CD8-positive, alpha-beta memory T cell (primary cell): ENCODE data around the gene GTF3C5. TPM values are rescaled to one million over a fixed set of nuclear protein-coding genes. Genes with fewer than 3 reads are reported as not detected.
"Not testable (repeated sequence)": the region's sequence is repeated elsewhere in the genome, so short reads cannot be mapped to it uniquely, and the experiment has no call there.

Experiments used
- CTCF ChIA-PET: fragments of 350-600 bp; sonication (Branson Sonifier 250); formaldehyde crosslinking; loops from one replicate; lab custom pipeline; 2021; ENCODE audit warnings: antibody characterized with exemption; lab: Charles Lee
- POLR2A ChIA-PET: fragments of 350-600 bp; sonication (Branson Sonifier 250); formaldehyde crosslinking; loops from one replicate; lab custom pipeline; 2021; ENCODE audit warnings: antibody characterized with exemption; lab: Charles Lee
- DNase-seq, 5 donors: peaks; one replicate each; pipeline versions ENCODE4 v3.0.0 to v3.0.0-alpha.2; 2020 to 2022; ENCODE audit warnings: mixed read lengths in 1 of 5
- H3K27ac ChIP-seq: one replicate; pipeline ENCODE4 v1.7.0; 2013; ENCODE audit warnings: low read depth, mild to moderate bottlenecking, low read length, moderate library complexity
- H3K27me3 ChIP-seq: 2 replicates; pipeline ENCODE4 v1.7.0; 2013; ENCODE audit warnings: low read length, mild to moderate bottlenecking; ENCODE audit not compliant: insufficient read depth, poor library complexity, severe bottlenecking
- H3K36me3 ChIP-seq: 2 replicates; pipeline ENCODE4 v1.7.0; 2013; ENCODE audit warnings: mild to moderate bottlenecking, low read length, moderate library complexity; ENCODE audit not compliant: insufficient read depth
- H3K4me1 ChIP-seq: 2 replicates; pipeline ENCODE4 v1.7.0; 2013; ENCODE audit warnings: mild to moderate bottlenecking, low read length, moderate library complexity; ENCODE audit not compliant: insufficient read depth
- H3K4me3 ChIP-seq: 2 replicates; pipeline ENCODE4 v1.7.0; 2013; ENCODE audit warnings: mild to moderate bottlenecking, low read length
- H3K9me3 ChIP-seq: 2 replicates; pipeline ENCODE4 v1.7.0; 2013; ENCODE audit warnings: mild to moderate bottlenecking, low read length
- H3K27ac Mint-ChIP-seq, 8 donors: one replicate each; pipeline ENCODE4 v1.8.0; 2020 to 2021; ENCODE audit warnings: mixed read lengths in 8 of 8, mild to moderate bottlenecking in 6 of 8, inconsistent platforms in 3 of 8, moderate library complexity in 3 of 8
- H3K27me3 Mint-ChIP-seq, 2 donors: one replicate each; pipeline ENCODE4 v1.8.0; 2020 to 2021; ENCODE audit warnings: mixed read lengths in 2 of 2, mild to moderate bottlenecking in 1 of 2, moderate library complexity in 1 of 2
- H3K36me3 Mint-ChIP-seq, 3 donors: one replicate each; pipeline ENCODE4 v1.8.0; 2020 to 2021; ENCODE audit warnings: mixed read lengths in 3 of 3, inconsistent platforms in 1 of 3, mild to moderate bottlenecking in 1 of 3
- H3K4me1 Mint-ChIP-seq, 3 donors: one replicate each; pipeline ENCODE4 v1.8.0; 2020 to 2021; ENCODE audit warnings: mixed read lengths in 3 of 3, inconsistent platforms in 1 of 3, mild to moderate bottlenecking in 1 of 3
- H3K4me3 Mint-ChIP-seq, 7 donors: one replicate each; pipeline ENCODE4 v1.8.0; 2020 to 2021; ENCODE audit warnings: mixed read lengths in 7 of 7, mild to moderate bottlenecking in 6 of 7, moderate library complexity in 4 of 7, inconsistent platforms in 2 of 7
- H3K9me3 Mint-ChIP-seq, 5 donors: one replicate each; pipeline ENCODE4 v1.8.0; 2020 to 2022; ENCODE audit warnings: mixed read lengths in 5 of 5, mild to moderate bottlenecking in 3 of 5, moderate library complexity in 2 of 5, inconsistent platforms in 1 of 5
- polyA plus RNA-seq: library from polyadenylated mRNA; unstranded; fragments of 300-500 nt; fragmentation: Illumina TruSeq; gene quantifications from one replicate; pipeline ENCODE4 v1.2.3, GENCODE V29; 2021
- total RNA-seq, 2 experiments: library from RNA; stranded (reverse); gene quantifications; one replicate each; pipeline ENCODE4 v1.2.3, GENCODE V29; 2021

The GTF3C5 gene
- total and polyA plus RNA-seq, 3 experiments from 2014 or later: 38.5 to 91.8 (median 87.8) TPM

DNA sequence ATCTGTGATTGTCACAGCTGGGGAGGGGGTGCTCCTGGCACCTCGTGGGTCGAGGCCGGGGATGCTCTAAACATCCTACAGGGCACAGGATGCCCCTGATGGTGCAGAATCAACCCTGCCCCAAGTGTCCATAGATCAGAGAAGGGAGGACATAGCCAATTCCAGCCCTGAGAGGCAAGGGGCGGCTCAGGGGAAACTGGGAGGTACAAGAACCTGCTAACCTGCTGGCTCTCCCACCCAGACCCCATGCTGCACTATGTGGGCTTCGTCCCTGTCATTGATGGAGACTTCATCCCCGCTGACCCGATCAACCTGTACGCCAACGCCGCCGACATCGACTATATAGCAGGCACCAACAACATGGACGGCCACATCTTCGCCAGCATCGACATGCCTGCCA is 37.6 kb downstream of the GTF3C5 start:
- H3K27me3 ChIP-seq, H3K4me1 Mint-ChIP-seq, H3K4me3 ChIP-seq, H3K36me3 ChIP-seq, POLR2A ChIA-PET, H3K4me1 ChIP-seq, H3K4me3 Mint-ChIP-seq, H3K27ac ChIP-seq, CTCF ChIA-PET, H3K36me3 Mint-ChIP-seq, H3K9me3 Mint-ChIP-seq, H3K9me3 ChIP-seq, DNase-seq, H3K27me3 Mint-ChIP-seq, H3K27ac Mint-ChIP-seq: not testable (repeated sequence)

DNA sequence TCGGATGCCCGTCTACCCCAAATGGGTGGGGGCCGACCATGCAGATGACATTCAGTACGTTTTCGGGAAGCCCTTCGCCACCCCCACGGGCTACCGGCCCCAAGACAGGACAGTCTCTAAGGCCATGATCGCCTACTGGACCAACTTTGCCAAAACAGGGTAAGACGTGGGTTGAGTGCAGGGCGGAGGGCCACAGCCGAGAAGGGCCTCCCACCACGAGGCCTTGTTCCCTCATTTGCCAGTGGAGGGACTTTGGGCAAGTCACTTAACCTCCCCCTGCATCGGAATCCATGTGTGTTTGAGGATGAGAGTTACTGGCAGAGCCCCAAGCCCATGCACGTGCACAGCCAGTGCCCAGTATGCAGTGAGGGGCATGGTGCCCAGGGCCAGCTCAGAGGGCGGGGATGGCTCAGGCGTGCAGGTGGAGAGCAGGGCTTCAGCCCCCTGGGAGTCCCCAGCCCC is 39.7 kb downstream of the GTF3C5 start:
- CTCF ChIA-PET, H3K4me3 ChIP-seq, H3K27me3 ChIP-seq, H3K9me3 ChIP-seq, H3K4me3 Mint-ChIP-seq, H3K36me3 ChIP-seq, H3K27me3 Mint-ChIP-seq, H3K27ac ChIP-seq, H3K27ac Mint-ChIP-seq, H3K36me3 Mint-ChIP-seq, POLR2A ChIA-PET, H3K4me1 Mint-ChIP-seq, H3K9me3 Mint-ChIP-seq, H3K4me1 ChIP-seq: not testable (repeated sequence)
- peak in 1 of 5 donors; percentile 32 for DNase-seq

DNA sequence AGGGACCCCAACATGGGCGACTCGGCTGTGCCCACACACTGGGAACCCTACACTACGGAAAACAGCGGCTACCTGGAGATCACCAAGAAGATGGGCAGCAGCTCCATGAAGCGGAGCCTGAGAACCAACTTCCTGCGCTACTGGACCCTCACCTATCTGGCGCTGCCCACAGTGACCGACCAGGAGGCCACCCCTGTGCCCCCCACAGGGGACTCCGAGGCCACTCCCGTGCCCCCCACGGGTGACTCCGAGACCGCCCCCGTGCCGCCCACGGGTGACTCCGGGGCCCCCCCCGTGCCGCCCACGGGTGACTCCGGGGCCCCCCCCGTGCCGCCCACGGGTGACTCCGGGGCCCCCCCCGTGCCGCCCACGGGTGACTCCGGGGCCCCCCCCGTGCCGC is 40.2 kb downstream of the GTF3C5 start:
- H3K4me1 ChIP-seq, CTCF ChIA-PET, DNase-seq, H3K4me3 Mint-ChIP-seq, H3K4me1 Mint-ChIP-seq, H3K27me3 Mint-ChIP-seq, H3K4me3 ChIP-seq, H3K36me3 ChIP-seq, H3K9me3 ChIP-seq, H3K27ac ChIP-seq, H3K36me3 Mint-ChIP-seq, H3K27me3 ChIP-seq, POLR2A ChIA-PET, H3K27ac Mint-ChIP-seq, H3K9me3 Mint-ChIP-seq: not testable (repeated sequence)

DNA sequence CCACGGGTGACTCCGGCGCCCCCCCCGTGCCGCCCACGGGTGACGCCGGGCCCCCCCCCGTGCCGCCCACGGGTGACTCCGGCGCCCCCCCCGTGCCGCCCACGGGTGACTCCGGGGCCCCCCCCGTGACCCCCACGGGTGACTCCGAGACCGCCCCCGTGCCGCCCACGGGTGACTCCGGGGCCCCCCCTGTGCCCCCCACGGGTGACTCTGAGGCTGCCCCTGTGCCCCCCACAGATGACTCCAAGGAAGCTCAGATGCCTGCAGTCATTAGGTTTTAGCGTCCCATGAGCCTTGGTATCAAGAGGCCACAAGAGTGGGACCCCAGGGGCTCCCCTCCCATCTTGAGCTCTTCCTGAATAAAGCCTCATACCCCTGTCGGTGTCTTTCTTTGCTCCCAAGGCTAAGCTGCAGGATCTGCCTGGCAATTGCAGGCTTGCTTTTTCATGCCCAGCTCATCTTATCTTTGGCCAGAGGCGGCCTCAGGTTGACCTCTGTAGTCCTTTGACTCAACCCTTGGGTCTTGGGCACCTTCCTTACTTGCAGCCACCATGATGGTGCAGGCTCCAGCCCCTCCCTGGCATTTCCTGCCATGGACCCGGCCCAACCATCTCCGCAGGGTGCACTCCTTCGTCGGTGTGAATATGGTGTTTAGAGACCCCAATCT is 40.8 kb downstream of the GTF3C5 start:
- Histone ChIP-seq H3K9me3 (no peaks in the 10 kb centered on the region), H3K4me1 (no peaks in the 10 kb centered on the region), H3K4me3 (no peak overlapping the region), H3K27me3 (no peaks in the 10 kb centered on the region), H3K27ac (no peak overlapping the region), H3K36me3 (no peaks in the 10 kb centered on the region)
- no peak for DNase-seq
- POLR2A ChIA-PET: no interaction called here
- Mint-ChIP-seq H3K36me3 (peaks cover 0 to 2% (median 0%) of the 10 kb centered on the region in 3 donors), H3K4me3 (no peak overlapping the region), H3K27me3 (no peaks in the 10 kb centered on the region), H3K27ac (no peak overlapping the region), H3K9me3 (no peaks in the 10 kb centered on the region), H3K4me1 (no peaks in the 10 kb centered on the region)
- CTCF ChIA-PET: no interaction called here

DNA sequence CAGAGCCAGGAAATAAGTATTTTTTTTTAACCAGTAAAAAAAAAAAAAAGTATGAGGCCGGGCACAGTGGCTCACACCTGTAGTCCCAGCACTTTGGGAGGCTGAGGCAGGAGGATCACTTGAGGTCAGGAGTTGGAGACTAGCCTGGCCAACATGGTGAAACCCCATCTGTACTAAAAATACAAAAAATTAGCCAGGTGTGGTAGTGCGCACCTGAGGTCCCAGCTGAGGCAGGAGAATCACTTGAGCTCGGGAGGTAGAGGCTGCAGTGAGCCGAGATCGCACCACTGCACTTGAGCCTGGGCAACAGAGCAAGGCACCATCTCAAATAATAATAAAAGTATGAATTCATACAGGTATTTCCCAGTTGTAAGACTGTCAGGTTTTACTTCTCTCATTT is 41.4 kb downstream of the GTF3C5 start:
- POLR2A ChIA-PET: not testable (repeated sequence)

DNA sequence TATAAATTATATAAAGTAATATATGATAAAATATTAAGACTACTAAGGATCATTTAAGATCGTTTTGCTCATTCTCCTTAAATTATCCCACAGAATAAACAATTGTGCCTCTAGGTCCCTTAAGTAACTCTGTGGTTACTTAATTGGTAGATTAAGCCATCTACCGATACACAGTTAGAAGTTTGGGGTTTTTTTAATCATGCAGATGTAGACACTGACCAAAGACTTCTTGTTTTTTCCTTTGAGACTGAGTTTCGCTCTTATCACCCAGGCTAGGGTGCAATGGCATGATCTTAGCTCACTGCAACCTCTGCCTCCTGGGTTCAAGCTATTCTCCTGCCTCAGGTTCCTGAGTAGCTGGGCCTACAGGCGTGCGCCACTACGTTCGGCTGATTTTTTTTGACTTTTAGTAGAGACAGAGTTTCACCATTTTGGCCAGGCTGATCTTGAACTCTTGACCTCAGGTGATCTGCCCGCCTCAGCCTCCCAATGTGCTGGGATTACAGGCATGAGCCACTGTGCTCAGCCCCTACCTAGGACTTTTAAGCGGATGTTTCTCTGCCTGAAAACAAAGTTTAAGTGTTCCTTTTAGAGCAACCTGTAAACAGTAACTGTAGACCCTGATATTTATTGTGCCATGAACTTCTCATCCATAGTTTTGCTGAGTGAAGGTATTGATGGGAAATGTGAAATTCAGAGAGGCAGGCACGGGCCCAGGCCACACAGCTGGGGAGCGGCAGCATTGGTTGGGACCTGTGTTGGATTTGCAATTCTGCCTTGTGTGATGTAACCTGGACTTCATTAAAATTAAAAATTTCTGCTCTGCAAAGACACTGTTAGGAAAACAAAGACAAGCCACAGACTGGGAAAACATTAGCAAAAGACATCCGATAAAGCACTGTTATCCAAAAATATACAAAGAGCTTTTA is 42.6 kb downstream of the GTF3C5 start:
- ChIA-PET CTCF (no interaction called here), POLR2A (no interaction called here)
- H3K36me3 ChIP-seq: no peaks in the 10 kb centered on the region
- Mint-ChIP-seq H3K9me3 (no peaks in the 10 kb centered on the region), H3K4me1 (no peaks in the 10 kb centered on the region), H3K36me3 (peaks cover 0 to 2% (median 0%) of the 10 kb centered on the region in 3 donors), H3K27ac (no peak overlapping the region), H3K27me3 (no peaks in the 10 kb centered on the region), H3K4me3 (no peak overlapping the region)
- H3K4me1 ChIP-seq: no peaks in the 10 kb centered on the region
- H3K27ac ChIP-seq: no peak overlapping the region
- H3K4me3 ChIP-seq: no peak overlapping the region
- no peaks in the 10 kb centered on the region for H3K9me3 ChIP-seq
- DNase-seq: peak in 1 of 5 donors; percentile 13
- H3K27me3 ChIP-seq: no peaks in the 10 kb centered on the region

More for the DNA sequence above, 41.4 kb downstream of the GTF3C5 start:
- H3K36me3 Mint-ChIP-seq, H3K27ac Mint-ChIP-seq, H3K9me3 ChIP-seq, CTCF ChIA-PET, H3K27me3 ChIP-seq, H3K4me3 ChIP-seq, H3K27ac ChIP-seq, H3K27me3 Mint-ChIP-seq, DNase-seq, H3K9me3 Mint-ChIP-seq, H3K36me3 ChIP-seq, H3K4me1 Mint-ChIP-seq, H3K4me1 ChIP-seq, H3K4me3 Mint-ChIP-seq: not testable (repeated sequence)

DNA sequence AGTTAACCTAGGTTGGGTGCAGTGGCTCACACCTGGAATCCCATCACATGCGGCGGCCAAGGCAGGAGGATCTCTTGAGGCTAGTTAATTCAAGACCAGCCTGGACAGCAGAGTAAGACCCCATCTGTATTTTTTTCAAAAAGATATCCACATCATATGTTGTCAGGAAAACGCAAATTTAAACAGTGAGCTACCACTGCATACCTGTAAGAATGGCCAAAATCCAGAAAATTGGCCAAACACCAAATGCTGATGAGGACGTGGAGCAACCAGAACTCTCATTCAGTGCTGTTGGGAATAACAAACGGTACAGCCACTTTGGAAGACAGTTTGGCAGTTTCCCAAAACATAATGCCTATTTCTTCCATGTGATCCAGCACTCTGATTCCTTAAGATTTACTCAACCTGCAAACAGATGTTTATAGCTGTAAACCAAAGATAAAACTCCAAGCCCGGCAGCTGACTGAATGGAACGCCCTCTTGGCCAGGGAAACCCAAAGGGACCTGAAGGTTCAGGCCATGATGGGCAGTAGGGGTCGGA is 43.4 kb downstream of the GTF3C5 start:
- ChIA-PET CTCF (interaction anchor here (2.1 kb wide), 1 partner anchor 70 kb away, joined by 7 read pairs; no protein-coding TSS in a partner anchor), POLR2A (no interaction called here)
- no peaks in the 10 kb centered on the region for H3K27me3 Mint-ChIP-seq

More for the DNA sequence above, 43.4 kb downstream of the GTF3C5 start:
- DNase-seq: peak in 1 of 5 donors; percentile 2
- no peak overlapping the region for H3K27ac Mint-ChIP-seq
- H3K4me3 ChIP-seq: no peak overlapping the region
- no peaks in the 10 kb centered on the region for H3K4me1 Mint-ChIP-seq
- no peaks in the 10 kb centered on the region for H3K36me3 ChIP-seq
- H3K9me3 ChIP-seq: no peaks in the 10 kb centered on the region
- H3K36me3 Mint-ChIP-seq: peaks cover 0 to 2% (median 0%) of the 10 kb centered on the region in 3 donors
- H3K27me3 ChIP-seq: no peaks in the 10 kb centered on the region
- H3K9me3 Mint-ChIP-seq: no peaks in the 10 kb centered on the region
- H3K4me3 Mint-ChIP-seq: no peak overlapping the region
- no peak overlapping the region for H3K27ac ChIP-seq
- H3K4me1 ChIP-seq: no peaks in the 10 kb centered on the region
